Chondrocyte (in vitro differentiated cells): ENCODE results near the gene RIMBP2. TPM values are rescaled to one million over a fixed set of nuclear protein-coding genes. Genes with fewer than 3 reads are reported as not detected.
"Not testable (repeated sequence)": the region's sequence is repeated elsewhere in the genome, so short reads cannot be mapped to it uniquely, and the experiment has no call there.

Source experiments
- DNase-seq: peaks from one replicate; pipeline ENCODE4 v3.0.0; 2021; ENCODE audit warnings: mixed read lengths, low spot score
- H3K27ac Mint-ChIP-seq: one replicate; pipeline ENCODE4 v1.8.0; 2021; ENCODE audit warnings: mild to moderate bottlenecking, moderate library complexity, mixed read lengths; ENCODE audit not compliant: unreplicated experiment
- H3K27me3 Mint-ChIP-seq: 2 replicates; pipeline ENCODE4 v1.8.0; 2021; ENCODE audit warnings: low read depth, mixed read lengths
- H3K36me3 Mint-ChIP-seq: 2 replicates; pipeline ENCODE4 v1.8.0; 2021; ENCODE audit warnings: low read depth, mixed read lengths
- H3K4me1 Mint-ChIP-seq: 2 replicates; pipeline ENCODE4 v1.8.0; 2021; ENCODE audit warnings: low read depth, mild to moderate bottlenecking, mixed read lengths
- H3K4me3 Mint-ChIP-seq: one replicate; pipeline ENCODE4 v1.8.0; 2021; ENCODE audit warnings: mild to moderate bottlenecking, moderate library complexity, mixed read lengths; ENCODE audit not compliant: unreplicated experiment
- H3K9me3 Mint-ChIP-seq: 2 replicates; pipeline ENCODE4 v1.8.0; 2021; ENCODE audit warnings: low read depth, mixed read lengths
- total RNA-seq: library from RNA; stranded (reverse); gene quantifications from 3 replicates; pipeline ENCODE4 v1.2.1, GENCODE V29; 2021
- TF ChIP-seq, protein P1 (sequence below): fragments of 200-600 bp; sonication (generic); IDR thresholded peaks from 2 replicates; pipeline ENCODE4 v1.5.0; 2021; ENCODE audit warnings: antibody characterized with exemption, mild to moderate bottlenecking, moderate library complexity

RIMBP2 gene
- total RNA-seq, 1 donor from 2014 or later = 0.30 TPM

DNA sequence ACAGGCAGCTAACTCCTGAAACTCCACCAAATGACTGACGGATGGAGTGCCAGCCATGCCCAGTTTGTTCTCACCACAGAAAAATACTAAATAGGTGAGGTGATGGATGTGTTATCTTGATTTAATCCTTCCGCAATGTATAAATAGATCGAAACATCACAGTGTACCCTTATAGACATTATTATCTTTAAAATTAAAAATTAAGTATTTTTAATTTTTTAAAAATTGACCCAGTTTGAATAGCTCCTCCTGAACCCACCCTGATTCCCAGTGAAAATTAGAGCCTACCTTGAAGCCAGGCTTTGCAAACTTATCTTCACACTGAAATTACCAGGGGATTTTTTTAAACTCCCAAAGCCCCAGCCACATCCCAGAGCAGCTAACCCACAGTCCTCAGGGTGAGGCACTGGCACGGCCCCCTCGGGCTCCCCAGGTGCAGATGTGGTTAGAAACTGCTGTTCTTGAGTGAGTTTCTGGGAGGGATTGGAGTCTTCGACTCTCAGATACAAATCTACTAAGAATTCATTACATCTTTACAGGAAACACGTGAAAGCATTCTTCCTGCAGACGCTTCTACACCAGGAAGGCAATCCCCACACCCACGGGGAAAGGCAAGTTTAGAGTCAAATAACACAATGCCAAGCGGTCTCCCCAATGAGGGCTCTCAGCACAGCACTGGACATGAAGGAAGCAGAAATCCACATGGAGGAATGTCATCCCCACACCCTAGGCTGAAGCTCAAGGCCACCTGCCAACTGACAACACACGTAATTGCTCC is 126.4 kb downstream of the RIMBP2 start:
- Mint-ChIP-seq H3K4me1 (no peaks in the 10 kb centered on the region), H3K27ac (no peak overlapping the region), H3K27me3 (no peaks in the 10 kb centered on the region), H3K36me3 (no peaks in the 10 kb centered on the region), H3K4me3 (no peak overlapping the region), H3K9me3 (peaks cover 21% of the 10 kb centered on the region)
- TF ChIP-seq, protein P1, sequence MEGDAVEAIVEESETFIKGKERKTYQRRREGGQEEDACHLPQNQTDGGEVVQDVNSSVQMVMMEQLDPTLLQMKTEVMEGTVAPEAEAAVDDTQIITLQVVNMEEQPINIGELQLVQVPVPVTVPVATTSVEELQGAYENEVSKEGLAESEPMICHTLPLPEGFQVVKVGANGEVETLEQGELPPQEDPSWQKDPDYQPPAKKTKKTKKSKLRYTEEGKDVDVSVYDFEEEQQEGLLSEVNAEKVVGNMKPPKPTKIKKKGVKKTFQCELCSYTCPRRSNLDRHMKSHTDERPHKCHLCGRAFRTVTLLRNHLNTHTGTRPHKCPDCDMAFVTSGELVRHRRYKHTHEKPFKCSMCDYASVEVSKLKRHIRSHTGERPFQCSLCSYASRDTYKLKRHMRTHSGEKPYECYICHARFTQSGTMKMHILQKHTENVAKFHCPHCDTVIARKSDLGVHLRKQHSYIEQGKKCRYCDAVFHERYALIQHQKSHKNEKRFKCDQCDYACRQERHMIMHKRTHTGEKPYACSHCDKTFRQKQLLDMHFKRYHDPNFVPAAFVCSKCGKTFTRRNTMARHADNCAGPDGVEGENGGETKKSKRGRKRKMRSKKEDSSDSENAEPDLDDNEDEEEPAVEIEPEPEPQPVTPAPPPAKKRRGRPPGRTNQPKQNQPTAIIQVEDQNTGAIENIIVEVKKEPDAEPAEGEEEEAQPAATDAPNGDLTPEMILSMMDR = no peak
- DNase-seq = no peak

DNA sequence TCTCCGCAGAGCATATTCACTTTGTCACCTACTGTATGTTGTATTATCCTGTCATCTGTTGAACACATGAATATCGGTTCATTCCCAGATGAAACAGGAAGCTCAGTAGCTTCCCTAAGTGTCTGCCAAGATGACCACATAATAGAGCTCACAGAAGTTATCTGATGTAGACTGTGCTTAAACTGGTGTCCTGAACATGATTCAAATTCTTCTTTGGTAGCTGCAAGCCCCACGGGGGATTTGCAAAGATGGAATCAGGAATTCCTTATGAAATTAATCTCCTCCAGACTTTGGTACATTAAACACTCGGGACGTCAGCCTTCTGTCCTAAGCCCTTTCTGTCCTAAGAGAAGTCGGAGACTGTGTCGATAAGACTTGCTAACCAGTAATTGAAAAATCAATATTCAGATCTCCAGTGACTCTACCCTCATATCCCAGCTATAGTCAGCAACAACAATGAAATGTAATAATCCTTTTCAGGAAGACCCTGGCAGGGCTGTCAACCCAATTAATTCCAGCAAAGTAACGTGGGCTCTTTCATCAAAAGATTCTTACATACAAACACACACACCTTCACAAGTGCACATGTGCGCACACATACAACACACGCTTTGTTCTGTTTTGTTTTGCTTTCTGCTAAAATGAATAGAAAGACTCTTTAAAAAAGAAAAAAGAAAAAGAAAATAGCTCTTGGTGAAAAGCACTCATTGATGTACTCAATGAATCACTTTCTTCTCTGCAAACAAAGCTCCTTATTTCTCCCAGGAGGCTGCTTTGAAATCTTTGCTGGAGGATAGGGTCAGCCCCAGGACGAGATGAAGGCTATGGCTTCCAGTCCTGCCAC is 127.2 kb downstream of the RIMBP2 start:
- Mint-ChIP-seq H3K4me1 (no peaks in the 10 kb centered on the region), H3K4me3 (no peak overlapping the region), H3K27me3 (no peaks in the 10 kb centered on the region), H3K27ac (no peak overlapping the region), H3K9me3 (peaks cover 14% of the 10 kb centered on the region), H3K36me3 (no peaks in the 10 kb centered on the region)
- TF ChIP-seq, protein P1 = no peak
- no peak for DNase-seq

DNA sequence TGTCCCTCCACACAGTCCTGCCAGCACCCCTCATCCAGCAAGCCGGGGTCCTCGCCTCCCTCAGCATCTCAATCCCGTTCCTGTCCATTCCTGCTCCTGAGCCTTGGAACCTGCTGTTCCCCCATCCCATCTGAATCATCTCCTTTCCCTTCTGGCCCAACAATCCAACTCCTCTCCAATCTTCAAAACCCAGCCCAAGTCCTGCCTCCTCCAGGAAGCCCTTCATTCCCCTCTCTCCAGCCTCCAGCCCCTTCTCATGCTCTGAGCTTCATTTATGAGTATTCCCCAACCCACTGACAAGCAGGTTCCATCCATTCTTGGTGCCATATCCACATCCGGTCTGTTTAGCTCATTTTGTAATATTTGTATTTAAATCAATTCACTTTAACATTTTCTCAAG is 128.1 kb downstream of the RIMBP2 start:
- no peak overlapping the region for H3K27ac Mint-ChIP-seq

DNA sequence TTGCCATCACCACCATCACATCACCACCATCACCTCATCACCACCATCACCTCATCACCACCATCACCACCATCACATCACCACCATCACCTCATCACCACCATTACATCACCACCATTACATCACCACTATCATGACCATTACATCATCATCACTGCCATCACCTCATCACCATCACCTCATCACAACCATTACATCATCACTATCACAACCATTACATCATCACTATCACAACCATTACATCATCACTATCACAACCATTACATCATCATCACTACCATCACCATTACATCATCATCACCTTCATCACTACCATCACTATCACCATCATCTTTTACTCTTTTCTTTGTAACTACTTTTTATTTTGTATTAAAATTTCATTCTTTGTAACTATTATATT is 131.6 kb downstream of the RIMBP2 start:
- not testable (repeated sequence) for H3K27ac Mint-ChIP-seq, H3K36me3 Mint-ChIP-seq, H3K4me3 Mint-ChIP-seq, DNase-seq, H3K4me1 Mint-ChIP-seq, H3K27me3 Mint-ChIP-seq
- peaks cover 15% of the 10 kb centered on the region for H3K9me3 Mint-ChIP-seq

More for the DNA sequence above, 128.1 kb downstream of the RIMBP2 start:
- Mint-ChIP-seq H3K4me3 (no peak overlapping the region), H3K4me1 (no peaks in the 10 kb centered on the region), H3K9me3 (peaks cover 11% of the 10 kb centered on the region), H3K27me3 (no peaks in the 10 kb centered on the region), H3K36me3 (no peaks in the 10 kb centered on the region)
- no peak for DNase-seq
- TF ChIP-seq, protein P1 = no peak

DNA sequence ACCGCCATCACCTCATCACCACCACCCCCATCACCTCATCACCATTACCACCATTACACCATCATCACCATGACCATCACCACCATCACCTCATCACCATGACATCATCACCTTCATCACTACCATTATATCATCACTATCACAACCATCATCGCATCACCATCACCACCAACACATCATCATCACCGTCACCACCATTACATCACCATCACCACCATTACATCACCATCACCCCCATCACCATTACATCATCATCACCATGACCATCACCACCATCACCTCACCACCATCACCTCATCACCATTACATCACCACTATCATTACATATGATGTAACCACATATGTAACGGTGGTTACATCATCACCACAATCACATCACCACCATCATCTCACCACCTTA is 132.3 kb downstream of the RIMBP2 start:
- Mint-ChIP-seq H3K27ac (no peak overlapping the region), H3K9me3 (peaks cover 18% of the 10 kb centered on the region), H3K27me3 (no peaks in the 10 kb centered on the region), H3K4me1 (no peaks in the 10 kb centered on the region), H3K36me3 (no peaks in the 10 kb centered on the region), H3K4me3 (no peak overlapping the region)
- no peak for DNase-seq
- TF ChIP-seq, protein P1 = no peak
